ENCODE results near the gene PRPF18. TPM values are rescaled to one million over a fixed set of nuclear protein-coding genes. Genes with fewer than 3 reads are reported as not detected.

Gene PRPF18
- total RNA-seq, 1 experiment from 2014 or later, result 13.4 TPM

DNA sequence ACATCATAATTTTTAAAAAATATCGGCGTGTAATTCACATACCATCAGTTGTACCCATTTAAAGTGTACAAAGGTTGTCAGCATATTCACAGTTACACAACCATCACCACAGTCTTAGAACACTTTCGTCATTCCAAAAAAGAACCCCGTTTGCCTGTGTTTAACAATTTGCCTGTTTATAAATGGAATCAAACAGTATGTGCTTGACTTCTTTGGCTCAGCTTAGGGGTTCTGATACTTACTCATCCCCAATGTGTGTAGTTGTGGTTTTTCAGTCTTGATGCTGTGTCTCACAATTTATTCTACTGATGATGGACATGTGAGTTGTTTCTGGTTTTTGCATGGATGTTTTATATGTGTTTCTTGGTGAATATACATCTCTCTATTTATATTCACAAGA, 50.0 kb downstream of the PRPF18 start (continued):
- no peak for TF ChIP-seq ELF4 (CRISPR knock-in tag; IDR thresholded peaks at IDR 0.05; ENCODE audit: low read depth)
- no peak for TF ChIP-seq ATF1 (CRISPR knock-in tag; IDR thresholded peaks at IDR 0.05)

DNA sequence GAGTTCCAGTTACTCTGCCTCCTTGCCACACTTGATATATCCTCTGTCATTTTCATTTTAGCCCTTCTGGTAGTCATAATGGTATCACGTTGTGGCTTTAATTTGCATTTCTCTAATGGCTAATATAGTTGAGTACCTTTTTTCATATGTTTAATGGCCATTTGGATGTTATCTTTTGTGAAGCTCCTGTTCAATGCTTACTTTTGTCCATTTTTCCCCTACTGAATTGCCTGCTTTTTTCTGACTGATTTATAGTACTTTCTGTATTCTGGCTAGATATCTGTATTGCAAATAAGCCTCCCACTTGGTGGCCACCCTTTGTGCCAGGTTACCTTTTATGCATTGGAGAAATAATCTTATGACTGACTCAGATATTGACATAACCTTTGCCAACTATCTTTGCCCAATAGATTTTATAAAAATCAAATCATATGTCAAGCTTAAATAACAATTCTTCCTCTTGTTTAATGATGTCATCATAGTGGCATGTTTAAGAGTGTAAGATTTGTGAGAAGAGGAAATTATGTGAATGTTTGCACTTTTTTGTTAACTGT, 50.6 kb downstream of the PRPF18 start:
- no peaks in the 10 kb centered on the region for H3K4me1 Mint-ChIP-seq
- ChIA-PET POLR2A (no interaction called here), CTCF (no interaction called here)
- no peaks in the 10 kb centered on the region for H3K27me3 Mint-ChIP-seq (ENCODE audit: low read depth)
- no peak overlapping the region for H3K4me3 Mint-ChIP-seq
- H3K27ac Mint-ChIP-seq, result no peak overlapping the region
- no peak for ATAC-seq
- peaks cover 21% of the 10 kb centered on the region for H3K9me3 Mint-ChIP-seq
- no peak for DNase-seq (ENCODE audit: low spot score)
- H3K36me3 Mint-ChIP-seq, result peaks cover 28% of the 10 kb centered on the region
- TF ChIP-seq OVOL2 (CRISPR knock-in tag; IDR thresholded peaks at IDR 0.05; ENCODE audit: borderline replicate concordance) (no peak), SP1 (CRISPR knock-in tag; conservative IDR thresholded peaks at IDR 0.05) (no peak), MXD4 (CRISPR knock-in tag; IDR thresholded peaks at IDR 0.05; ENCODE audit: borderline replicate concordance) (no peak), ZNF138 (CRISPR knock-in tag; conservative IDR thresholded peaks at IDR 0.05) (no peak), ZNF121 (CRISPR knock-in tag; IDR thresholded peaks at IDR 0.05) (no peak), NR3C1 (CRISPR knock-in tag; conservative IDR thresholded peaks at IDR 0.05; ENCODE audit: low read depth) (no peak), ZNF416 (CRISPR knock-in tag; IDR thresholded peaks at IDR 0.05) (no peak), ELF4 (CRISPR knock-in tag; IDR thresholded peaks at IDR 0.05; ENCODE audit: low read depth) (no peak), CBFB (CRISPR knock-in tag; IDR thresholded peaks at IDR 0.05; ENCODE audit: low read depth) (no peak)
- TF ChIP-seq, protein P1, sequence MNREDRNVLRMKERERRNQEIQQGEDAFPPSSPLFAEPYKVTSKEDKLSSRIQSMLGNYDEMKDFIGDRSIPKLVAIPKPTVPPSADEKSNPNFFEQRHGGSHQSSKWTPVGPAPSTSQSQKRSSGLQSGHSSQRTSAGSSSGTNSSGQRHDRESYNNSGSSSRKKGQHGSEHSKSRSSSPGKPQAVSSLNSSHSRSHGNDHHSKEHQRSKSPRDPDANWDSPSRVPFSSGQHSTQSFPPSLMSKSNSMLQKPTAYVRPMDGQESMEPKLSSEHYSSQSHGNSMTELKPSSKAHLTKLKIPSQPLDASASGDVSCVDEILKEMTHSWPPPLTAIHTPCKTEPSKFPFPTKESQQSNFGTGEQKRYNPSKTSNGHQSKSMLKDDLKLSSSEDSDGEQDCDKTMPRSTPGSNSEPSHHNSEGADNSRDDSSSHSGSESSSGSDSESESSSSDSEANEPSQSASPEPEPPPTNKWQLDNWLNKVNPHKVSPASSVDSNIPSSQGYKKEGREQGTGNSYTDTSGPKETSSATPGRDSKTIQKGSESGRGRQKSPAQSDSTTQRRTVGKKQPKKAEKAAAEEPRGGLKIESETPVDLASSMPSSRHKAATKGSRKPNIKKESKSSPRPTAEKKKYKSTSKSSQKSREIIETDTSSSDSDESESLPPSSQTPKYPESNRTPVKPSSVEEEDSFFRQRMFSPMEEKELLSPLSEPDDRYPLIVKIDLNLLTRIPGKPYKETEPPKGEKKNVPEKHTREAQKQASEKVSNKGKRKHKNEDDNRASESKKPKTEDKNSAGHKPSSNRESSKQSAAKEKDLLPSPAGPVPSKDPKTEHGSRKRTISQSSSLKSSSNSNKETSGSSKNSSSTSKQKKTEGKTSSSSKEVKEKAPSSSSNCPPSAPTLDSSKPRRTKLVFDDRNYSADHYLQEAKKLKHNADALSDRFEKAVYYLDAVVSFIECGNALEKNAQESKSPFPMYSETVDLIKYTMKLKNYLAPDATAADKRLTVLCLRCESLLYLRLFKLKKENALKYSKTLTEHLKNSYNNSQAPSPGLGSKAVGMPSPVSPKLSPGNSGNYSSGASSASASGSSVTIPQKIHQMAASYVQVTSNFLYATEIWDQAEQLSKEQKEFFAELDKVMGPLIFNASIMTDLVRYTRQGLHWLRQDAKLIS (CRISPR knock-in tag; IDR thresholded peaks at IDR 0.05; ENCODE audit: borderline replicate concordance), result no peak
- TF ChIP-seq, protein P2, sequence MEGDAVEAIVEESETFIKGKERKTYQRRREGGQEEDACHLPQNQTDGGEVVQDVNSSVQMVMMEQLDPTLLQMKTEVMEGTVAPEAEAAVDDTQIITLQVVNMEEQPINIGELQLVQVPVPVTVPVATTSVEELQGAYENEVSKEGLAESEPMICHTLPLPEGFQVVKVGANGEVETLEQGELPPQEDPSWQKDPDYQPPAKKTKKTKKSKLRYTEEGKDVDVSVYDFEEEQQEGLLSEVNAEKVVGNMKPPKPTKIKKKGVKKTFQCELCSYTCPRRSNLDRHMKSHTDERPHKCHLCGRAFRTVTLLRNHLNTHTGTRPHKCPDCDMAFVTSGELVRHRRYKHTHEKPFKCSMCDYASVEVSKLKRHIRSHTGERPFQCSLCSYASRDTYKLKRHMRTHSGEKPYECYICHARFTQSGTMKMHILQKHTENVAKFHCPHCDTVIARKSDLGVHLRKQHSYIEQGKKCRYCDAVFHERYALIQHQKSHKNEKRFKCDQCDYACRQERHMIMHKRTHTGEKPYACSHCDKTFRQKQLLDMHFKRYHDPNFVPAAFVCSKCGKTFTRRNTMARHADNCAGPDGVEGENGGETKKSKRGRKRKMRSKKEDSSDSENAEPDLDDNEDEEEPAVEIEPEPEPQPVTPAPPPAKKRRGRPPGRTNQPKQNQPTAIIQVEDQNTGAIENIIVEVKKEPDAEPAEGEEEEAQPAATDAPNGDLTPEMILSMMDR (IDR thresholded peaks at IDR 0.05), result no peak
- TF ChIP-seq, protein P3, sequence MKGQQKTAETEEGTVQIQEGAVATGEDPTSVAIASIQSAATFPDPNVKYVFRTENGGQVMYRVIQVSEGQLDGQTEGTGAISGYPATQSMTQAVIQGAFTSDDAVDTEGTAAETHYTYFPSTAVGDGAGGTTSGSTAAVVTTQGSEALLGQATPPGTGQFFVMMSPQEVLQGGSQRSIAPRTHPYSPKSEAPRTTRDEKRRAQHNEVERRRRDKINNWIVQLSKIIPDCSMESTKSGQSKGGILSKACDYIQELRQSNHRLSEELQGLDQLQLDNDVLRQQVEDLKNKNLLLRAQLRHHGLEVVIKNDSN (CRISPR knock-in tag; IDR thresholded peaks at IDR 0.05), result no peak
- TF ChIP-seq, protein P4, sequence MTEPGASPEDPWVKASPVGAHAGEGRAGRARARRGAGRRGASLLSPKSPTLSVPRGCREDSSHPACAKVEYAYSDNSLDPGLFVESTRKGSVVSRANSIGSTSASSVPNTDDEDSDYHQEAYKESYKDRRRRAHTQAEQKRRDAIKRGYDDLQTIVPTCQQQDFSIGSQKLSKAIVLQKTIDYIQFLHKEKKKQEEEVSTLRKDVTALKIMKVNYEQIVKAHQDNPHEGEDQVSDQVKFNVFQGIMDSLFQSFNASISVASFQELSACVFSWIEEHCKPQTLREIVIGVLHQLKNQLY (CRISPR knock-in tag; IDR thresholded peaks at IDR 0.05), result no peak
- TF ChIP-seq, protein P5, sequence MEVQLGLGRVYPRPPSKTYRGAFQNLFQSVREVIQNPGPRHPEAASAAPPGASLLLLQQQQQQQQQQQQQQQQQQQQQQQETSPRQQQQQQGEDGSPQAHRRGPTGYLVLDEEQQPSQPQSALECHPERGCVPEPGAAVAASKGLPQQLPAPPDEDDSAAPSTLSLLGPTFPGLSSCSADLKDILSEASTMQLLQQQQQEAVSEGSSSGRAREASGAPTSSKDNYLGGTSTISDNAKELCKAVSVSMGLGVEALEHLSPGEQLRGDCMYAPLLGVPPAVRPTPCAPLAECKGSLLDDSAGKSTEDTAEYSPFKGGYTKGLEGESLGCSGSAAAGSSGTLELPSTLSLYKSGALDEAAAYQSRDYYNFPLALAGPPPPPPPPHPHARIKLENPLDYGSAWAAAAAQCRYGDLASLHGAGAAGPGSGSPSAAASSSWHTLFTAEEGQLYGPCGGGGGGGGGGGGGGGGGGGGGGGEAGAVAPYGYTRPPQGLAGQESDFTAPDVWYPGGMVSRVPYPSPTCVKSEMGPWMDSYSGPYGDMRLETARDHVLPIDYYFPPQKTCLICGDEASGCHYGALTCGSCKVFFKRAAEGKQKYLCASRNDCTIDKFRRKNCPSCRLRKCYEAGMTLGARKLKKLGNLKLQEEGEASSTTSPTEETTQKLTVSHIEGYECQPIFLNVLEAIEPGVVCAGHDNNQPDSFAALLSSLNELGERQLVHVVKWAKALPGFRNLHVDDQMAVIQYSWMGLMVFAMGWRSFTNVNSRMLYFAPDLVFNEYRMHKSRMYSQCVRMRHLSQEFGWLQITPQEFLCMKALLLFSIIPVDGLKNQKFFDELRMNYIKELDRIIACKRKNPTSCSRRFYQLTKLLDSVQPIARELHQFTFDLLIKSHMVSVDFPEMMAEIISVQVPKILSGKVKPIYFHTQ (CRISPR knock-in tag; IDR thresholded peaks at IDR 0.05), result no peak
- TF ChIP-seq, protein P6, sequence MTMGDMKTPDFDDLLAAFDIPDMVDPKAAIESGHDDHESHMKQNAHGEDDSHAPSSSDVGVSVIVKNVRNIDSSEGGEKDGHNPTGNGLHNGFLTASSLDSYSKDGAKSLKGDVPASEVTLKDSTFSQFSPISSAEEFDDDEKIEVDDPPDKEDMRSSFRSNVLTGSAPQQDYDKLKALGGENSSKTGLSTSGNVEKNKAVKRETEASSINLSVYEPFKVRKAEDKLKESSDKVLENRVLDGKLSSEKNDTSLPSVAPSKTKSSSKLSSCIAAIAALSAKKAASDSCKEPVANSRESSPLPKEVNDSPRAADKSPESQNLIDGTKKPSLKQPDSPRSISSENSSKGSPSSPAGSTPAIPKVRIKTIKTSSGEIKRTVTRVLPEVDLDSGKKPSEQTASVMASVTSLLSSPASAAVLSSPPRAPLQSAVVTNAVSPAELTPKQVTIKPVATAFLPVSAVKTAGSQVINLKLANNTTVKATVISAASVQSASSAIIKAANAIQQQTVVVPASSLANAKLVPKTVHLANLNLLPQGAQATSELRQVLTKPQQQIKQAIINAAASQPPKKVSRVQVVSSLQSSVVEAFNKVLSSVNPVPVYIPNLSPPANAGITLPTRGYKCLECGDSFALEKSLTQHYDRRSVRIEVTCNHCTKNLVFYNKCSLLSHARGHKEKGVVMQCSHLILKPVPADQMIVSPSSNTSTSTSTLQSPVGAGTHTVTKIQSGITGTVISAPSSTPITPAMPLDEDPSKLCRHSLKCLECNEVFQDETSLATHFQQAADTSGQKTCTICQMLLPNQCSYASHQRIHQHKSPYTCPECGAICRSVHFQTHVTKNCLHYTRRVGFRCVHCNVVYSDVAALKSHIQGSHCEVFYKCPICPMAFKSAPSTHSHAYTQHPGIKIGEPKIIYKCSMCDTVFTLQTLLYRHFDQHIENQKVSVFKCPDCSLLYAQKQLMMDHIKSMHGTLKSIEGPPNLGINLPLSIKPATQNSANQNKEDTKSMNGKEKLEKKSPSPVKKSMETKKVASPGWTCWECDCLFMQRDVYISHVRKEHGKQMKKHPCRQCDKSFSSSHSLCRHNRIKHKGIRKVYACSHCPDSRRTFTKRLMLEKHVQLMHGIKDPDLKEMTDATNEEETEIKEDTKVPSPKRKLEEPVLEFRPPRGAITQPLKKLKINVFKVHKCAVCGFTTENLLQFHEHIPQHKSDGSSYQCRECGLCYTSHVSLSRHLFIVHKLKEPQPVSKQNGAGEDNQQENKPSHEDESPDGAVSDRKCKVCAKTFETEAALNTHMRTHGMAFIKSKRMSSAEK (CRISPR knock-in tag; IDR thresholded peaks at IDR 0.05; ENCODE audit: borderline replicate concordance), result no peak
